UCSD-AML1 (cell line): ENCODE measurements around the gene FAM156A.
A peak's percentile ranks its signal among the peaks of the same experiment; 100 is the strongest.
"Not testable (repeated sequence)": the region's sequence is repeated elsewhere in the genome, so short reads cannot be mapped to it uniquely, and the experiment has no call there.

Experiments
- DNase-seq: peaks from one replicate; lab custom pipeline; 2025; ENCODE audit not compliant: unreplicated experiment; lab: John Stamatoyannopoulos, UW

FAM156A gene

DNA sequence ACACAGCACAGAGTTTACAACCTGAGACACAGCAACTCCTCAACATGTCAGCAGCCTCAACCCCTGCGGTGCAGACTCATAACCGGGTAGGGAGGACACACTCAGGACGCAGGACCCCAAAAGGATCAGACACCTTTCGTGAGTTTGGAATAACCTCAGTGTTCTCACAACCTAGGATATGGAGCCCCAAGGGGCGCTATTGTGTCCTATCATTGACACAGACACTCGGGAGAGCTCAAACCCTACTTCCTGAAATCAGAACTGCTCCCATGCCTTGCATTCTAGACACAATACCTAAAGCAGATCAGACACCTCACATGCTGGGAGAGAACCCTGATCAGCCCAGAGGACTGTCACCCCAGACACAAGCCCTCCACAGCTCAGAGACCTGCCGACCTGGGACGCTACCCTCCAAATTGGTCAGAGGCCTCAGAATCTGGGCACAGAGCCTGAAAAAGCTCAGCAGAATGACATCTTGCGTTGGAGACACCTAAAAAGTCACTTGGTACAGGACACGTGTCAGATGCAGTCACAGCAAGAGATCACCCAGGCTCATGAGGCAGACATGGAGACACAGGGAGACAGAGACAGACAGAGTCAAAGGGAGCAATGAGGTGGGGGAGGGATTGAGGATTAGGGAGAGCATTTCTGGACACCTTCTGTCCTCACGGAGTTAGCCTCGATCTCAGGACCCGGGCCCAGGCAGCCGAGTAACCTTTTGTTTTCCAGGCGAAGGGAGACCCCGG, 8.8 kb upstream of the FAM156A start:
- not testable (repeated sequence) for DNase-seq

DNA sequence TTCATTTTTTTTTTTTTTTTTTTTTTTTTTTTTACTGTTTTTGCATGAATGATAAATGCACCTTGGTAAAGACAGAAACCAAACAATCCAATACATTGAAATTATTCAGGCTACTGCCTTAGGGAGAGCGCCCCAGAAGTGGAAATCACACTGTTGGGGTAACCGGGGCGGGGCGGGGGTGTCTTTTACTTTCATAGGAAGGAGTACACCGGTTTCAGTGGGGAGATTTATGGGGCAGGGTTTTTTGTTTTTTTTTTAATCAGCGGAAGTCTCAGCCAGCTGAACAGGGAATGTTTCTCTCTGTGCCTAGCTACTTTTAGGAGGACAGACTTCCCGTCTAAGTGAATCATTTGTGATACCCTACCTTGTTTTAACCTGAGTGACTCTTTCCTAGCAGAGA, 643 bp upstream of the FAM156A start:
- not testable (repeated sequence) for DNase-seq

GRCh38 chrX:52949884-52950283, 8.4 kb downstream of the FAM156A start:
- not testable (repeated sequence) for DNase-seq

DNA sequence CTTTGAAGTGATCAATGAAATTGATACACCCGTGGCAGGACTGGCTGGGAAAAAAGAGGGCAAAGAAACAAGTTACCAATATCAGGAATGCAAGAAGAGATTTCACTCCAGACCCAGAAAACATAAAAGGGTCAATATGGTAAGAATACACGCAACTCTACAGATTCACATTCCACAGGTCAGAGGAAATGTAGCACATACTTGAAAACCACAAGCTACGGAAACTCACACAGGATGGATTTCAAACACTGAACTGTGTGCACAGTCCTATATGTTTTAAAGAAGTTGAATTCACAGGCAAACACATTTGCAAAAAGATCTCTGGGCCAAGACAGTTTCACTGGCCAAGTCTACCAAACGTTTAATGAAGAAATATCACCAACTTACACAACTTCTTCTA, 9.0 kb downstream of the FAM156A start:
- DNase-seq: not testable (repeated sequence)

DNA sequence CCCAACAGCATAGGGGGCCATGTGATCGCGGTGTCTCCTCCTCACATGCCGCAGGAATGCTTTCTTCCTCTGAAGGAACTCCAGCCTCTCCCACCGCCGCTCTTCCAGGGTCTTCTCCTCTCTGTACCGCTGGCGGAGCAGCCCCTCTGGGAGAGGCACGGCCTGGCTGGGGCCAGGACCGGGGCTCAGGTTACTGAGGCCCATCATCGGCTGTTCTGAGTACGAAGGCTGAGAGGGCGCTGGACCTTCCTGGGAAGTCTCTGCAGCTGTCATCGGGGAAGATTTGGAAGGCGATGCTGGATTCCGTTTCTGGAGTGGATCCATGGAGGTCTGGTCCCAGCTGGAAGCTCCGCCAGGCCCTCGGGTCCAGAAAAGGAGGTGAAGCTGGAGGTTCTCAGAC, 10.1 kb downstream of the FAM156A start:
- not testable (repeated sequence) for DNase-seq

DNA sequence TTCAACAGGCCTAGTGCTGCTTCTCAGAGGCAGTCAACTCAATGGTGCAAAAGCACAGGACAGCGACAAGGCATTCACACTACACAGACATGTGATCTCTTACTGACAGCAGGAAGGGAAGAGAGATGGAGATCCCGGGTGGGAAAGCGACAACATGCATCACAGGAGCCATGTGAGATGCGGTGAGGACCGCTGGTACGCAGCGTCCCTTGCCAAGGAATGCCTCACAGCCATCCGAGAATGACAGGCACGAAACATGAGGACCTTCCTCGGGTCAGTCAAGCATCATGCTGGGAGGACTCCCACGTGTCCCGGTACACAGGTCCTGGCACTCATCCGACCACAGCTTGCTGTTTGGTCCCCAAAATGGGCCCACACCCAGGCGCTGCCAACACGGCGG, 10.8 kb downstream of the FAM156A start:
- DNase-seq: not testable (repeated sequence)

DNA sequence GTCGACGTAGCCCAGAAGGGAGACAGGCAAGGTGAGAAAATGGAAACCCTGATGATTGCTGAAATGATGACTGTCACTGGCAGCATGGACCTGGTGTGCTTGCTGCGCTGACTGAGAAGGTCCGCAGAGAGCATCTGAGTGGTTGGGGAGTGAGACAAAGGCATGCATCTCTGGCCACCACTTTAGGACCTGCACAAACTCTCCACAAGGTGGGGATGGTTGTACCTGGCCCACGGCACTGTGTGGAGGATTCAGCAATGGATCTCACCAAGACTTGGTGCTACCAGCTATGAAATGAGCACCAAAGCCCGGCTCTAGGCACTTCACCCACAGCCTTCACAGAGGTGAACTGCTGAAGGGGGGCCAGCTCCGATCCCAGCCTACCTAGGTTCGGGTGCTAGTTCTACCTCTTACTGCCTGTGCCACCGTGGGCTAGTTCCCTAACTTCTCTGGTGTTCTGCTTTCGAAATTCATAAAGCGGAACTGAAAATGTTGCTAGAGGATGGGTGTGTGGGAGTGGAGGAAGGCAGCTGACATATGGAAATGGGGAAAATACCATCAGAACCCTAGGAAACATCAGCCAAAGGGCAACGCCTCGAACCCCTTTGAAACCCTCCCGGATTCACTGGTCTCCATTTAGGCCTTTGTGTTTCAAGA, 12.4 kb downstream of the FAM156A start:
- DNase-seq: not testable (repeated sequence)

DNA sequence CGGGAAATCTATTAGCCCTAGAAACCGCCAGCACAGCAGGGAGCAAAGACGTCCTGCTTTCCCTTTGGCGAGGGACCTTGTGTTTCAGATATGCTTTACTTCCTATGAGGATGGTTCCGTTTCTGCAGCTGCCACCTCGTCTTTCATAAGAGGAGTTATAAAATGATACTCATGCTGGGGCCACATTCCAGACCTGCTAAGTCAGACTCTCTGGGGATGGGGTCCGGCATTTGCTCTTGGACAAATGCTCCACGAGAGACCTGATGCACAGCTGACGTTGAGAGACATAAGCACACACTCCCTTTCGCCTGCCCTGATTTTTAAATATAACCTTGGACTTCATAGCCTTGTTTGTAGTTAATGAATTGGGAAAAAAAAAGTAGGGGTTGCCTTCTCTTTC, 16.6 kb downstream of the FAM156A start:
- DNase-seq: not testable (repeated sequence)

GRCh38 chrX:52940704-52941103, 17.6 kb downstream of the FAM156A start:
- DNase-seq: not testable (repeated sequence)

GRCh38 chrX:52935470-52935784, 22.9 kb downstream of the FAM156A start:
- not testable (repeated sequence) for DNase-seq

GRCh38 chrX:52934704-52935469, 23.4 kb downstream of the FAM156A start:
- DNase-seq: peak; percentile 97

- DNase-seq: no peak
Measured at GRCh38 chrX:52933976-52934703, 24.2 kb downstream of the FAM156A start.

- no peak for DNase-seq
Measured at GRCh38 chrX:52933213-52933612, 25.1 kb downstream of the FAM156A start.

- not testable (repeated sequence) for DNase-seq
Measured at GRCh38 chrX:52930214-52930613, 28.1 kb downstream of the FAM156A start.

GRCh38 chrX:52923781-52924241, 34.5 kb downstream of the FAM156A start:
- no peak for DNase-seq

- not testable (repeated sequence) for DNase-seq
Measured at GRCh38 chrX:52914704-52915103, 43.6 kb downstream of the FAM156A start.

DNA sequence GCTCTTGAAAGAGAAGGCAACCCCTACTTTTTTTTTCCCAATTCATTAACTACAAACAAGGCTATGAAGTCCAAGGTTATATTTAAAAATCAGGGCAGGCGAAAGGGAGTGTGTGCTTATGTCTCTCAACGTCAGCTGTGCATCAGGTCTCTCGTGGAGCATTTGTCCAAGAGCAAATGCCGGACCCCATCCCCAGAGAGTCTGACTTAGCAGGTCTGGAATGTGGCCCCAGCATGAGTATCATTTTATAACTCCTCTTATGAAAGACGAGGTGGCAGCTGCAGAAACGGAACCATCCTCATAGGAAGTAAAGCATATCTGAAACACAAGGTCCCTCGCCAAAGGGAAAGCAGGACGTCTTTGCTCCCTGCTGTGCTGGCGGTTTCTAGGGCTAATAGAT, 44.6 kb downstream of the FAM156A start:
- not testable (repeated sequence) for DNase-seq

GRCh38 chrX:52909313-52909969, 48.9 kb downstream of the FAM156A start:
- not testable (repeated sequence) for DNase-seq

DNA sequence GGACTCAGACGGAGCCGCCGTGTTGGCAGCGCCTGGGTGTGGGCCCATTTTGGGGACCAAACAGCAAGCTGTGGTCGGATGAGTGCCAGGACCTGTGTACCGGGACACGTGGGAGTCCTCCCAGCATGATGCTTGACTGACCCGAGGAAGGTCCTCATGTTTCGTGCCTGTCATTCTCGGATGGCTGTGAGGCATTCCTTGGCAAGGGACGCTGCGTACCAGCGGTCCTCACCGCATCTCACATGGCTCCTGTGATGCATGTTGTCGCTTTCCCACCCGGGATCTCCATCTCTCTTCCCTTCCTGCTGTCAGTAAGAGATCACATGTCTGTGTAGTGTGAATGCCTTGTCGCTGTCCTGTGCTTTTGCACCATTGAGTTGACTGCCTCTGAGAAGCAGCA, 50.4 kb downstream of the FAM156A start:
- not testable (repeated sequence) for DNase-seq

GRCh38 chrX:52907137-52907536, 51.2 kb downstream of the FAM156A start:
- DNase-seq: not testable (repeated sequence)
